K562 (cell line): ENCODE results near the gene CTPS2. TPM values are rescaled to one million over a fixed set of nuclear protein-coding genes. Genes with fewer than 3 reads are reported as not detected.

ENCODE experiments used
- CBFA2T3 ChIP-seq: fragments of 450-650 bp; IDR thresholded peaks from 2 replicates; pipeline ENCODE4 v1.6.1; 2017
- CTCF ChIP-seq, 3 experiments: IDR thresholded peaks in 2 of 3; conservative IDR thresholded peaks in 1 of 3; 2 replicates each; pipeline ENCODE4 v1.5.1; 2011 to 2012; ENCODE audit warnings: low read length in 3 of 3, mild to moderate bottlenecking in 3 of 3, control low read depth in 2 of 3, improper control_type of control experiment in 1 of 3, inconsistent platforms in 1 of 3, low read depth in 1 of 3, mixed read lengths in 1 of 3, moderate library complexity in 1 of 3; ENCODE audit not compliant: insufficient read depth in 2 of 3
- CXXC5 ChIP-seq: fragments of 250-450 bp; sonication (Bioruptor Pico); IDR thresholded peaks from 2 replicates; pipeline ENCODE4 v1.8.0; 2022; ENCODE audit warnings: inconsistent platforms, mild to moderate bottlenecking, moderate library complexity
- KHSRP ChIP-seq: fragments of 450-650 bp; IDR thresholded peaks from 2 replicates; pipeline ENCODE4 v1.6.1; 2017
- KLF10 ChIP-seq: fragments of 250-450 bp; sonication (Bioruptor Pico); IDR thresholded peaks from 2 replicates; pipeline ENCODE4 v1.6.1; 2021; ENCODE audit warnings: matching md5 sums
- RAD21 ChIP-seq, 2 experiments: fragments of 250-450 bp in 1 of 2; fragments of 450-650 bp in 1 of 2; sonication (Bioruptor Pico) in 1 of 2; formaldehyde crosslinking in 1 of 2; IDR thresholded peaks in 1 of 2; conservative IDR thresholded peaks in 1 of 2; 2 replicates each; pipeline versions ENCODE4 v1.4.0 to v1.8.0; 2020 to 2022; ENCODE audit warnings: mild to moderate bottlenecking in 2 of 2, moderate library complexity in 1 of 2
- RBFOX2 ChIP-seq: fragments of 200-400 bp; formaldehyde crosslinking; IDR thresholded peaks from 2 replicates; pipeline ENCODE4 v1.6.1; 2017; ENCODE audit warnings: low read depth, mild to moderate bottlenecking, low read length, moderate library complexity
- SMAD4 ChIP-seq: fragments of 250-450 bp; sonication (Bioruptor Pico); conservative IDR thresholded peaks from 2 replicates; pipeline ENCODE4 v1.8.0; 2021; ENCODE audit warnings: inconsistent platforms, mild to moderate bottlenecking, moderate library complexity
- TCF3 ChIP-seq: sonication (generic); formaldehyde crosslinking; IDR thresholded peaks from 2 replicates; pipeline ENCODE4 v1.4.0; 2020; ENCODE audit warnings: mild to moderate bottlenecking, missing genetic modification reagents
- ZBTB7A ChIP-seq: IDR thresholded peaks from 2 replicates; pipeline ENCODE4 v1.6.1; 2011; ENCODE audit warnings: low read depth, mild to moderate bottlenecking, low read length, moderate library complexity, borderline replicate concordance; ENCODE audit not compliant: control insufficient read depth
- ZNF184 ChIP-seq: sonication (generic); formaldehyde crosslinking; IDR thresholded peaks from 2 replicates; pipeline ENCODE4 v1.5.0; 2020; ENCODE audit warnings: missing genetic modification reagents
- ZNF316 ChIP-seq: fragments of 450-650 bp; IDR thresholded peaks from 2 replicates; pipeline ENCODE4 v1.6.1; 2016
- ZNF592 ChIP-seq: fragments of 450-650 bp; IDR thresholded peaks from 2 replicates; pipeline ENCODE4 v1.6.1; 2017; ENCODE audit warnings: antibody characterized with exemption, mild to moderate bottlenecking
- ZNF766 ChIP-seq: fragments of 200-800 bp; sonication (Bioruptor generic); conservative IDR thresholded peaks from 2 replicates; pipeline ENCODE4 v1.6.1; 2016; ENCODE audit warnings: missing genetic modification characterization, missing compliant biosample characterization
- polyA plus RNA-seq, 8 experiments: library from polyadenylated mRNA; depleted of rRNA in 4 of 8; stranded (reverse) in 5 of 8; unstranded in 3 of 8; fragments of >200 nt; fragmentation: Nextera tagmentation in 2 of 8; fragmentation: Illumina TruSeq in 1 of 8; extraction: Ambion mirVana in 2 of 8; extraction: Trizol in 1 of 8; gene quantifications; 2 replicates each; pipeline versions ENCODE4 v1.2.1 to v1.2.3, GENCODE V29; 2011 to 2014; ENCODE audit warnings: inconsistent platforms in 1 of 8, missing spikeins in 1 of 8
- total RNA-seq, 7 experiments: library from RNA; depleted of rRNA in 6 of 7; stranded (reverse); fragments of >200 nt in 6 of 7; fragmentation: Illumina TruSeq in 2 of 7; extraction: Trizol in 2 of 7; gene quantifications; 2 replicates each; pipeline versions ENCODE4 v1.2.1 to v1.2.3, GENCODE V29; 2011 to 2021; ENCODE audit warnings: low replicate concordance in 1 of 7
- TF ChIP-seq, protein P1 (sequence below): IDR thresholded peaks from 2 replicates; pipeline ENCODE4 v1.6.1; 2012; ENCODE audit warnings: low read depth, low read length, improper control_type of control experiment, borderline replicate concordance
- TF ChIP-seq, protein P2 (sequence below): sonication (generic); IDR thresholded peaks from 2 replicates; pipeline ENCODE4 v1.6.1; 2016

CTPS2 gene
- total and polyA plus RNA-seq, 9 of the 15 experiments (the other 6 are each of a cell fraction or from before 2014, with no cell fraction given) = 5.4 to 19.5 (median 14.1) TPM

DNA sequence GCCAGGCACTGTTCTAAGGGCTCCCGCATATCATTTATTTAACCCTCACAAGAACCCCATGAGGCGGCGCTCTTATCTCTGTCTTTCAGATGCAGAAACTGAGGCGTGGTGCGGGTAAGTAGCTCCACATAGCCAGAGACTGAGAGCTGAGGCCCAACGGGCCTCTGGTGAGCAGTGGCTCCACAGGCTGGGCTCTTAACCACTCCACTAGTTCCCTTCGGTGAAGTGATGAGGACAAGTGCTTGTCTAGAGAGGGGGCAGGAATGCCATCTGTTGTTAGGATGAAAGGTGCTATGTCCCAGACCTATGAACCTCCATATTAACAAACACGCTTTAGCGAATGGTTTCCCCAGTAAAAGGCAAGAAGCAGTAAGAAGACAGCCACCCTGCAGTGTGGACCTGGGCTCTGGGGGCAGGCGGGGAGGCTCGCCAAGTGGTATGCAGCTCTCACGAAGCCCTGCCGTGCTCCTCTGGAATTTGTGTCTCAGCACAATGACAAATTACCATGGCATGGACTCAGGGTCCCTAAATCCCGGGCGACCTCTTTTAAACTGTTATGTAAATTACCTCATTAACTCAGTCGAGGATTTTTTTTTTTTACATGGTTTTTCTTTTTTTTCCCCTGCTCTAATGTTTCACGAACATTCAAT, 83.4 kb downstream of the CTPS2 start (continued):
- TF ChIP-seq, protein P1, sequence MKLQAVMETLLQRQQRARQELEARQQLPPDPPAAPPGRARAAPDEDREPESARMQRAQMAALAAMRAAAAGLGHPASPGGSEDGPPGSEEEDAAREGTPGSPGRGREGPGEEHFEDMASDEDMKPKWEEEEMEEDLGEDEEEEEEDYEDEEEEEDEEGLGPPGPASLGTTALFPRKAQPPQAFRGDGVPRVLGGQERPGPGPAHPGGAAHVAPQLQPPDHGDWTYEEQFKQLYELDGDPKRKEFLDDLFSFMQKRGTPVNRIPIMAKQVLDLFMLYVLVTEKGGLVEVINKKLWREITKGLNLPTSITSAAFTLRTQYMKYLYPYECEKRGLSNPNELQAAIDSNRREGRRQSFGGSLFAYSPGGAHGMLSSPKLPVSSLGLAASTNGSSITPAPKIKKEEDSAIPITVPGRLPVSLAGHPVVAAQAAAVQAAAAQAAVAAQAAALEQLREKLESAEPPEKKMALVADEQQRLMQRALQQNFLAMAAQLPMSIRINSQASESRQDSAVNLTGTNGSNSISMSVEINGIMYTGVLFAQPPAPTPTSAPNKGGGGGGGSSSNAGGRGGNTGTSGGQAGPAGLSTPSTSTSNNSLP = 0 out of 2 replicates have a peak, but pooled peaks have one; percentile 33
- TF ChIP-seq, protein P2, sequence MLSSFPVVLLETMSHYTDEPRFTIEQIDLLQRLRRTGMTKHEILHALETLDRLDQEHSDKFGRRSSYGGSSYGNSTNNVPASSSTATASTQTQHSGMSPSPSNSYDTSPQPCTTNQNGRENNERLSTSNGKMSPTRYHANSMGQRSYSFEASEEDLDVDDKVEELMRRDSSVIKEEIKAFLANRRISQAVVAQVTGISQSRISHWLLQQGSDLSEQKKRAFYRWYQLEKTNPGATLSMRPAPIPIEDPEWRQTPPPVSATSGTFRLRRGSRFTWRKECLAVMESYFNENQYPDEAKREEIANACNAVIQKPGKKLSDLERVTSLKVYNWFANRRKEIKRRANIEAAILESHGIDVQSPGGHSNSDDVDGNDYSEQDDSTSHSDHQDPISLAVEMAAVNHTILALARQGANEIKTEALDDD = peak; percentile 53; the same call in 1 of the 2 replicates
- TF ChIP-seq CBFA2T3 (peak; percentile 57), RBFOX2 (no peak), ZNF316 (peak; percentile 37; the same call in 1 of the 2 replicates), ZNF766 (no peak), TCF3 (CRISPR knock-in tag) (peak; percentile 31; the same call in 1 of the 2 replicates), ZBTB7A (no peak), ZNF592 (peak; percentile 76; the same call in 1 of the 2 replicates), RAD21 (CRISPR knock-in tag; conservative IDR thresholded peaks at IDR 0.05 in 1 of 2, IDR thresholded peaks at IDR 0.05 in 1 of 2) (peak in 1 of 2 experiments; percentile 48; a peak in 2 of 4 replicates), ZNF184 (CRISPR knock-in tag) (no peak), CTCF (IDR thresholded peaks at IDR 0.05 in 2 of 3, conservative IDR thresholded peaks at IDR 0.05 in 1 of 3; ENCODE audit: insufficient read depth in 2 of 3, low read depth in 1 of 3, low read length in 3 of 3) (peak; percentile 24 to 43 (median 27); a peak in 1 of 6 replicates), KHSRP (no peak), SMAD4 (peak; percentile 48), KLF10 (CRISPR knock-in tag) (no peak), CXXC5 (0 out of 2 replicates have a peak, but pooled peaks have one; percentile 36)
